Astrocyte (in vitro differentiated cells and primary cell): ENCODE data around the gene ANO3.

Source experiments
- CTCF ChIP-seq: IDR thresholded peaks from 2 replicates; pipeline ENCODE4 v1.5.1; 2011; ENCODE audit warnings: low read depth, mild to moderate bottlenecking, inconsistent platforms, low read length, moderate library complexity; ENCODE audit not compliant: insufficient read depth
- EZH2 ChIP-seq: IDR thresholded peaks from 2 replicates; pipeline ENCODE4 v1.6.1; 2012; ENCODE audit warnings: mild to moderate bottlenecking, low read length, inconsistent platforms; ENCODE audit not compliant: insufficient read depth

- no peak for TF ChIP-seq EZH2
- no peak for TF ChIP-seq CTCF
Measured at GRCh38 chr11:26575946-26576345, 244.0 kb downstream of the ANO3 start.
